ENCODE measurements around the gene SLC41A1.
A peak's percentile ranks its signal among the peaks of the same experiment; 100 is the strongest.
"Not testable (repeated sequence)": the region's sequence is repeated elsewhere in the genome, so short reads cannot be mapped to it uniquely, and the experiment has no call there.

Gene SLC41A1

DNA sequence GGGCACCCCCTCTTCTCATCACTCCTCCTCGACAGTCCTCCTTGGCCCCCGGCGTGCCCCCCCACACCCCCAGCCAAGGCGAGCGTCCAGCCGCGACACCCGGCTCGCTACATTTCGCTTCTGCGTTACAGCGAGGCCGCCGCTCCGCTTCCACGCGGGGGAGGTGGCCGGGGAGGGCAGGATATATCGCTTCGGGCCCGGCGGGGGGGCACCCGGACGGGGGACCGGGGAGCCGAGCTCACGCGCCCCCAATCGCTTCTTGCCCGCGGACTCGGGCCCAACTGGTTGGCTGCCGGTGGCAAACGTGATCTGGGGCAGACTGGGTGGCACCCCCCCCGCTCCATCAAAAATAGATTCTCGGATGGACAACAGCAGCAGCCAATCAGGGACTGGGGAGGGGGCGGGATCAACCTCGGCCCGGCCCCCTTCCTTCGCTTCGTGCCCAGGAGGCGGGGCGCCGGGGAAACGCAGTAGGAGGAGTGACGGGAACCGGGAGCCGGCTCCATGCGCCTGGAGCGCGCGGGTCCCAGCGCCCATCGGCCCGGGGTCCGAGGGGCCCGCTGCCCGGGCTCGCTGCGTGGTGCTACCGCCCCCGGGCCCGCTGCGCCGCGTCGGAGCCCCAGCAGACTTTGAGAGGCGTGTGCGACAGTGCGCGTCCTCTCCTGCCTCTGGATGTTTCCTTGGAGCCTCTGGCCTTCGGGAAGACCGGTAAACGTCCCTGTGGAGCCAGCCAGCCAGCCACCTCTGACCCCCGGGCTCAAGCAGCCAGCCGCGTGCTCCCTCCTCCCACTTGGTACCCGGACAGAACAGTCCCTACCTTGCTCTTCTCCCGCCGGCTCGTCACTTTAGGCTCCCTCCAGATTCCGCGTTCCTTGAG lies at the start of gene SLC41A1:
SLC41A1 (minus strand) TSS at position 321 of the 877 bp plus-strand sequence. CDS start 2,757 bp downstream, outside the sequence.
- Histone ChIP-seq H3K4me1 (ENCODE audit: control insufficient read depth, insufficient read depth, low read length) (peaks cover 5% of the 10 kb centered on the region), H3K36me3 (ENCODE audit: control insufficient read depth, insufficient read depth, low read length) (0 out of 2 replicates have a peak, but pooled peaks cover 8% of the 10 kb centered on the region), H3K9me3 (ENCODE audit: control insufficient read depth, insufficient read depth, low read length) (no peaks in the 10 kb centered on the region), H3K27me3 (ENCODE audit: control insufficient read depth, insufficient read depth, low read length) (no peaks in the 10 kb centered on the region), H3K27ac (ENCODE audit: low read length) (no peak within 1 kb of the TSS), H3K4me3 (ENCODE audit: low read length) (peak within 1 kb of the TSS; percentile 58)
- peak; percentile 64 for DNase-seq (ENCODE audit: low read depth, low spot score)
- no CpG with 5 or more reads among the region's 83 CpGs for WGBS (ENCODE audit: insufficient coverage, insufficient read length)

GRCh38 chr1:205861540-205861939 lies 48.5 kb upstream of the SLC41A1 start:
- Histone ChIP-seq H3K27ac (ENCODE audit: low read length) (no peak overlapping the region), H3K9me3 (ENCODE audit: control insufficient read depth, insufficient read depth, low read length) (no peaks in the 10 kb centered on the region), H3K36me3 (ENCODE audit: control insufficient read depth, insufficient read depth, low read length) (no peaks in the 10 kb centered on the region), H3K4me1 (ENCODE audit: control insufficient read depth, insufficient read depth, low read length) (no peaks in the 10 kb centered on the region), H3K27me3 (ENCODE audit: control insufficient read depth, insufficient read depth, low read length) (no peaks in the 10 kb centered on the region), H3K4me3 (ENCODE audit: low read length) (no peak overlapping the region)
- WGBS (ENCODE audit: insufficient coverage, insufficient read length), result no CpG with 5 or more reads among the region's 2 CpGs
- no peak for DNase-seq (ENCODE audit: low read depth, low spot score)

DNA sequence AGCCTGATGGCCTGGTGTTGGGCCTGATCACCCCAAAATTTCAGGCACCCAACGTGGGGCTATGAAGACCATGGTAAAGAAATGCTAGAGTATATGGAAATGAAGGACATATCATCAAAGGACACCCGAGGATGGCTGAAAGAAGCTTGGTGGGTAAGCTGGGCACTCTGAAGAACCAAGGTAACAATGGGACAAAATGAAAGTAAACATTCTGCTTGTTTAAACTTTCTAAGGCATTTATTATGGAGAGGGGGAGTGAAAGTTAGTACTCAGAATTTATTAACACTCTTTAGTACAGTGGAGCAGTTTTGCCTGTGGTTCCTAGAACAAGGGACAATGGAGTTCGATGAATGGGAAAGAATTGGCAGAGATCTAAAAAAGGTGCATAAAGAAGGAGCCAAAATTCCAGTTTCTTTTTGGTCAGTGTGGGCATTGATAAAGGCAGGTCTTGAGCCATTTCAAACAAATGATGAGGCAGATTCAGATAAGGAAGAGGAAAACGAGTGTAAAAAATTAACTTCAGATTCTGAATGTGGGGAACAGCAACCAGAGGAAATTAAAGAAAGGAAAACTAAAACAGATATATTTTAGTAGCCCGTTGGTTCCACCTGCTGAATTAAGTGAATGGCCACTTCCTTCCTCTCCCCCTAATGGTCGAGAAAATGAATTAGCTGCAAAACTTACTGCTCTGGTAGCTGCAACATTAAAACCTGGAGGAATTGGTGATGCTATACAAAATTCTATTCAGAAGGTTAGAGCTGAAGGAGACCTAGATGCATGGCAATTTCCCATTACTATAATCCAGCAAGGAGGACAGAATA lies 45.4 kb upstream of the SLC41A1 start:
- H3K9me3 ChIP-seq (ENCODE audit: control insufficient read depth, insufficient read depth, low read length), result no peaks in the 10 kb centered on the region
- DNase-seq (ENCODE audit: low read depth, low spot score), result no peak
- no CpG with 5 or more reads among the region's 6 CpGs for WGBS (ENCODE audit: insufficient coverage, insufficient read length)
- no peak overlapping the region for H3K4me3 ChIP-seq (ENCODE audit: low read length)
- no peaks in the 10 kb centered on the region for H3K27me3 ChIP-seq (ENCODE audit: control insufficient read depth, insufficient read depth, low read length)
- no peaks in the 10 kb centered on the region for H3K36me3 ChIP-seq (ENCODE audit: control insufficient read depth, insufficient read depth, low read length)
- H3K4me1 ChIP-seq (ENCODE audit: control insufficient read depth, insufficient read depth, low read length), result no peaks in the 10 kb centered on the region
- no peak overlapping the region for H3K27ac ChIP-seq (ENCODE audit: low read length)

- not testable (repeated sequence) for DNase-seq (ENCODE audit: low read depth, low spot score); H3K36me3 ChIP-seq (ENCODE audit: control insufficient read depth, insufficient read depth, low read length); H3K9me3 ChIP-seq (ENCODE audit: control insufficient read depth, insufficient read depth, low read length); H3K4me3 ChIP-seq (ENCODE audit: low read length); H3K27ac ChIP-seq (ENCODE audit: low read length); H3K27me3 ChIP-seq (ENCODE audit: control insufficient read depth, insufficient read depth, low read length); H3K4me1 ChIP-seq (ENCODE audit: control insufficient read depth, insufficient read depth, low read length)
- WGBS (ENCODE audit: insufficient coverage, insufficient read length), result no CpG with 5 or more reads among the region's 2 CpGs
Observed at GRCh38 chr1:205857501-205857900, 44.5 kb upstream of the SLC41A1 start.

DNA sequence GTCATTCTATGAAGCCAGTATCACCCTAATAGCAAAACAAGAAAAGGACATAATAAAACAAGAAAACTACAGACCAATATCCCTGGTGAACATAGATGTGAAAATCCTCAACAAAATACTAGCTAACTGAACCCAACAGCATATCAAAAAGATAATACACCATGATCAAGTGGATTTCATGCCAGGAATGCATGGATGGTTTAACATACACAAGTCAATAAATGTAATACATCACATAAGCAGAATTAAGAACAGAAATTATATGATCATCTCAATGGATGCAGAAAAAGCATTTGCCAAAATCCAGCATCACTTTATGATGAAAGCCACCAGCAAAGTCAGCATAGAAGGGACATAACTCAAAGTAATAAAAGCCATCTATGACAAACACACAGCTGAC lies 43.4 kb upstream of the SLC41A1 start:
- DNase-seq (ENCODE audit: low read depth, low spot score), result no peak
- Histone ChIP-seq H3K27me3 (ENCODE audit: control insufficient read depth, insufficient read depth, low read length) (no peaks in the 10 kb centered on the region), H3K36me3 (ENCODE audit: control insufficient read depth, insufficient read depth, low read length) (no peaks in the 10 kb centered on the region), H3K4me1 (ENCODE audit: control insufficient read depth, insufficient read depth, low read length) (no peaks in the 10 kb centered on the region), H3K27ac (ENCODE audit: low read length) (no peak overlapping the region), H3K9me3 (ENCODE audit: control insufficient read depth, insufficient read depth, low read length) (no peaks in the 10 kb centered on the region), H3K4me3 (ENCODE audit: low read length) (no peak overlapping the region)

DNA sequence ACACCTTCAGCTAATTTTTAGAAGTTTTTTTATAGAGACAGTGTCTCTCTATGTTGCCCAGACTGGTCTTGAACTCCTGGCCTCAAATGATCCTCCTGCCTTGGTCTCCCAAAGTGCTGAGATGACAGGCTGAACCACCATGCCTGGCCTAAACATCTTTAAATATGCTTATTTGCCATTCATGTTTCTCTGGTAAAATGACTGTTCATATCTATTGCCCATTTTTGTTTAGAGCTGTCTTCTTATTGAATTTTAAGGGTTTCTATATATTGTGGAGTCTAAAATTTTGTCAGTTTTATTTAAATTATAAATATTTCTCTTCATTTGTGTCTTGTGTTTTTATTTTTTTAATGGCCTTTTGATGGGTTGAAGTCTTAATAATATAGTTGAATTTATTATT lies 40.0 kb upstream of the SLC41A1 start:
- H3K9me3 ChIP-seq (ENCODE audit: control insufficient read depth, insufficient read depth, low read length), result no peaks in the 10 kb centered on the region
- no peaks in the 10 kb centered on the region for H3K36me3 ChIP-seq (ENCODE audit: control insufficient read depth, insufficient read depth, low read length)
- no peak overlapping the region for H3K4me3 ChIP-seq (ENCODE audit: low read length)
- H3K27ac ChIP-seq (ENCODE audit: low read length), result no peak overlapping the region
- no peaks in the 10 kb centered on the region; the same call in 1 of the 2 replicates for H3K4me1 ChIP-seq (ENCODE audit: control insufficient read depth, insufficient read depth, low read length)
- DNase-seq (ENCODE audit: low read depth, low spot score), result no peak
- H3K27me3 ChIP-seq (ENCODE audit: control insufficient read depth, insufficient read depth, low read length), result no peaks in the 10 kb centered on the region

DNA sequence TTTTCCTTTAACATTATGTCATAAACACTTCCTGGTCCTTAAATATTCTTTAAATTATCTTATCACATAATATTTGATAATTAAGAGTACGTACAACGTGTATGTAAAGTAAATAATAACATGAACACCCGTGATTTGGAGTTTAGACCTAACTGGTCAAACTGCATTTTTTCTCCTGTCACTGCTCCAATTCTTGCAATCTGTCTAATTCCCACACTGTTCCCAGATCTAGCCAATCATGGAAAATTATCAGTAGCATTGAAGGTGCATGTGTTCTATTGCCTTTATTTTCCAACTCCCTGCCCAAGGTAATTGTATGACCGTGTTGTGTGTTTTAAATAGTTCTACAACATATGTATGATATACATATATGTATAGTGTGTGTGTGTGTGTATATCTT lies 39.0 kb upstream of the SLC41A1 start:
- H3K4me3 ChIP-seq (ENCODE audit: low read length), result no peak overlapping the region
- DNase-seq (ENCODE audit: low read depth, low spot score), result no peak
- no CpG with 5 or more reads among the region's 4 CpGs for WGBS (ENCODE audit: insufficient coverage, insufficient read length)
- no peak overlapping the region for H3K27ac ChIP-seq (ENCODE audit: low read length)
- no peaks in the 10 kb centered on the region for H3K9me3 ChIP-seq (ENCODE audit: control insufficient read depth, insufficient read depth, low read length)
- no peaks in the 10 kb centered on the region for H3K36me3 ChIP-seq (ENCODE audit: control insufficient read depth, insufficient read depth, low read length)
- no peaks in the 10 kb centered on the region for H3K27me3 ChIP-seq (ENCODE audit: control insufficient read depth, insufficient read depth, low read length)
- no peaks in the 10 kb centered on the region; the same call in 1 of the 2 replicates for H3K4me1 ChIP-seq (ENCODE audit: control insufficient read depth, insufficient read depth, low read length)

- WGBS (ENCODE audit: insufficient coverage, insufficient read length), result no CpG with 5 or more reads among the region's 39 CpGs
- Histone ChIP-seq H3K9me3 (ENCODE audit: control insufficient read depth, insufficient read depth, low read length) (no peaks in the 10 kb centered on the region), H3K27me3 (ENCODE audit: control insufficient read depth, insufficient read depth, low read length) (no peaks in the 10 kb centered on the region), H3K36me3 (ENCODE audit: control insufficient read depth, insufficient read depth, low read length) (no peaks in the 10 kb centered on the region), H3K27ac (ENCODE audit: low read length) (no peak within 1 kb of the TSS), H3K4me1 (ENCODE audit: control insufficient read depth, insufficient read depth, low read length) (no peaks in the 10 kb centered on the region; the same call in 1 of the 2 replicates), H3K4me3 (ENCODE audit: low read length) (no peak within 1 kb of the TSS)
- DNase-seq (ENCODE audit: low read depth, low spot score), result peak; percentile 29
Observed at GRCh38 chr1:205849619-205850355, 36.8 kb upstream of the SLC41A1 start, which contains the start of gene PM20D1. Gene PM20D1, minus strand, starts transcription at chr1:205850132. Its CDS starts 60 bp downstream, at chr1:205850072.

GRCh38 chr1:205843036-205843859 lies 30.2 kb upstream of the SLC41A1 start:
- Histone ChIP-seq H3K27ac (ENCODE audit: low read length) (no peak overlapping the region), H3K27me3 (ENCODE audit: control insufficient read depth, insufficient read depth, low read length) (no peaks in the 10 kb centered on the region), H3K36me3 (ENCODE audit: control insufficient read depth, insufficient read depth, low read length) (no peaks in the 10 kb centered on the region), H3K4me3 (ENCODE audit: low read length) (no peak overlapping the region), H3K9me3 (ENCODE audit: control insufficient read depth, insufficient read depth, low read length) (no peaks in the 10 kb centered on the region), H3K4me1 (ENCODE audit: control insufficient read depth, insufficient read depth, low read length) (0 out of 2 replicates have a peak, but pooled peaks cover 2% of the 10 kb centered on the region)
- WGBS (ENCODE audit: insufficient coverage, insufficient read length), result no CpG with 5 or more reads among the region's 3 CpGs
- DNase-seq (ENCODE audit: low read depth, low spot score), result no peak

Measured in iPS DF 6.9 (cell line).